MM.1S (cell line): ENCODE results near the gene IGFBP1.

Experiments used
- EZH2 ChIP-seq: fragments of 300-600 bp; sonication (generic); optimal IDR thresholded peaks from 2 replicates; pipeline ENCODE3; 2017; ENCODE audit warnings: low read depth, mild to moderate bottlenecking, antibody characterized with exemption, low read length, mixed read lengths
- EZH2phosphoT487 ChIP-seq: fragments of 300-600 bp; sonication (generic); IDR thresholded peaks from 2 replicates; pipeline ENCODE4 v1.6.1; 2018; ENCODE audit warnings: antibody characterized with exemption, low read length
- TF ChIP-seq, protein P1 (sequence below): fragments of 300-600 bp; sonication (generic); IDR thresholded peaks from 2 replicates; pipeline ENCODE4 v1.5.1; 2016; ENCODE audit warnings: antibody characterized with exemption, low read length, mixed read lengths

DNA sequence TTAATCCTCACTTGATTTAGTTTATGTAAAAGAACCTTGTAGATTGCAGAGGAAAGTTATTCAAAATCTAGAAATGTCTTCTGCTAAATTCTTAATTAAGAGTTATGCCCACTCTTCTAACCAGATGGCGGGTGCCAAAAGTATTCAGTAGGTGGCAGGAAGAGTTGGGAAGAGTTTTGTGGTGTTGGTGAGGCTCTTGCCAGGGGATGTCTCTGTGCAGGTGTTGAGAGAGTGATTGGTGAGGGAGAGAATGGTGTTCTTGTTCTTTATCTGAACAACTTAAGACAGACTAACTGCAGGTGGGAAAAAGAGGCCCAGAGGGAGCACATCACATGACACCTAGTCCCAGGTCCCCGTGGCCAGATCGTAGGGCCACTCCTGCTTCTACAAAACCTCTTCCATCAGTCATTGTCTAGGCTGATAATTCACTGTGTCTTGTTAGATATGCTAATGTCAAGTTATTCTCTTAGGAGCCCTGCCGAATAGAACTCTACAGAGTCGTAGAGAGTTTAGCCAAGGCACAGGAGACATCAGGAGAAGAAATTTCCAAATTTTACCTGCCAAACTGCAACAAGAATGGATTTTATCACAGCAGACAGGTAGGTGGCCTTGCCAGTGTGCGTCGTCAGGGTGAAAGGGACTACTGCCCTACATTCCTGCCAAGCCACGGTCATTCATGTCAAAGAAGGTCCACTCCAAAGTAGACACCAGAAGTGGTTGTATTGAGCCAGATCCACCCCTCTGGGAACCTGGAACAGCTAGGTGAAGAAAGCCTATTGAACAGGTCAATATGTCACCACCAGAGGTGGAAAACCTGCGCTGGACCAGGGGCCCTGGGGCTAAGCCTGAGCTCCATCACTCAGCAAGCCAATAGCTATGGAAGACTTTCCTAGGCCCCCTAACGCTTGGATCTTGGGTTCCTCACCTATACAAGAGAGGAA lies 3.4 kb downstream of the IGFBP1 start:
- TF ChIP-seq, protein P1, sequence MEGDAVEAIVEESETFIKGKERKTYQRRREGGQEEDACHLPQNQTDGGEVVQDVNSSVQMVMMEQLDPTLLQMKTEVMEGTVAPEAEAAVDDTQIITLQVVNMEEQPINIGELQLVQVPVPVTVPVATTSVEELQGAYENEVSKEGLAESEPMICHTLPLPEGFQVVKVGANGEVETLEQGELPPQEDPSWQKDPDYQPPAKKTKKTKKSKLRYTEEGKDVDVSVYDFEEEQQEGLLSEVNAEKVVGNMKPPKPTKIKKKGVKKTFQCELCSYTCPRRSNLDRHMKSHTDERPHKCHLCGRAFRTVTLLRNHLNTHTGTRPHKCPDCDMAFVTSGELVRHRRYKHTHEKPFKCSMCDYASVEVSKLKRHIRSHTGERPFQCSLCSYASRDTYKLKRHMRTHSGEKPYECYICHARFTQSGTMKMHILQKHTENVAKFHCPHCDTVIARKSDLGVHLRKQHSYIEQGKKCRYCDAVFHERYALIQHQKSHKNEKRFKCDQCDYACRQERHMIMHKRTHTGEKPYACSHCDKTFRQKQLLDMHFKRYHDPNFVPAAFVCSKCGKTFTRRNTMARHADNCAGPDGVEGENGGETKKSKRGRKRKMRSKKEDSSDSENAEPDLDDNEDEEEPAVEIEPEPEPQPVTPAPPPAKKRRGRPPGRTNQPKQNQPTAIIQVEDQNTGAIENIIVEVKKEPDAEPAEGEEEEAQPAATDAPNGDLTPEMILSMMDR: no peak
- TF ChIP-seq EZH2phosphoT487: no peak
- no peak for TF ChIP-seq EZH2
